Kidney (tissue), 14 donors: ENCODE measurements around the gene SDK1. TPM values are rescaled to one million over a fixed set of nuclear protein-coding genes. Genes with fewer than 3 reads are reported as not detected.

Source experiments
- DNase-seq, 5 donors: peaks; one replicate each; pipeline ENCODE4 v3.0.0-alpha.2; 2013 to 2020
- FAIRE-seq: peaks from 2 replicates; lab custom pipeline; 2012; peaks lifted over from hg19 to GRCh38; lab: Jason Lieb, UNC
- H3K27ac ChIP-seq, 2 donors: one replicate each; pipeline ENCODE4 v1.7.0; 2013; ENCODE audit warnings: low read depth in 2 of 2, low read length in 2 of 2, inconsistent platforms in 1 of 2
- H3K27me3 ChIP-seq: one replicate; pipeline ENCODE4 v1.7.1; 2013; ENCODE audit warnings: low read length, inconsistent platforms; ENCODE audit not compliant: control insufficient read depth, insufficient read depth
- H3K36me3 ChIP-seq, 3 donors: one replicate each; pipeline versions ENCODE4 v1.7.0 to v1.7.1; 2013; ENCODE audit warnings: low read length in 3 of 3, control low read depth in 1 of 3, inconsistent platforms in 1 of 3; ENCODE audit not compliant: insufficient read depth in 3 of 3, control insufficient read depth in 2 of 3
- H3K4me1 ChIP-seq, 3 donors: one replicate each; pipeline versions ENCODE4 v1.7.0 to v1.7.1; 2013; ENCODE audit warnings: low read length in 3 of 3, inconsistent platforms in 1 of 3, low read depth in 1 of 3; ENCODE audit not compliant: control insufficient read depth in 2 of 3, insufficient read depth in 2 of 3
- H3K4me3 ChIP-seq, 3 donors: one replicate each; pipeline versions ENCODE4 v1.7.0 to v1.8.1; 2013; ENCODE audit warnings: low read length in 3 of 3, control low read depth in 1 of 3, inconsistent platforms in 1 of 3
- H3K9ac ChIP-seq, 3 donors: one replicate each; pipeline versions ENCODE4 v1.7.0 to v1.7.1; 2013; ENCODE audit warnings: low read length in 3 of 3, control low read depth in 1 of 3, inconsistent platforms in 1 of 3
- H3K9me3 ChIP-seq, 3 donors: one replicate each; pipeline versions ENCODE4 v1.7.0 to v1.7.1; 2013; ENCODE audit warnings: low read length in 3 of 3, control low read depth in 1 of 3, inconsistent platforms in 1 of 3; ENCODE audit not compliant: control insufficient read depth in 2 of 3, insufficient read depth in 1 of 3
- CTCF ChIP-seq: IDR thresholded peaks from 3 replicates; pipeline ENCODE4 v1.5.1; 2012; ENCODE audit warnings: mild to moderate bottlenecking, moderate library complexity, borderline replicate concordance; ENCODE audit not compliant: insufficient read depth; ENCODE audit errors: extremely low read depth
- intact Hi-C: fragments of 100-400 bp; cut with DNase I; formaldehyde crosslinking; loops from one replicate; pipeline ENCODE4 v1.11.1; 2022
- polyA plus RNA-seq: library from polyadenylated mRNA; stranded (reverse); fragments of 350-450 nt; fragmentation: Illumina TruSeq; extraction: RNeasy Lipid Tissue Mini Kit (QIAGEN cat#74804); gene quantifications from one replicate; pipeline ENCODE4 v1.2.3, GENCODE V29; 2014; ENCODE audit warnings: low read depth, low replicate concordance; ENCODE audit not compliant: insufficient read depth
- total RNA-seq: library from RNA; stranded (reverse); fragmentation: NEBNext Ultra II Directional; extraction: Animal tissue kit (Norgen Biotek cat#: 25700); gene quantifications from one replicate; pipeline ENCODE4 v1.2.1, GENCODE V29; 2021
- donor health status: control.
- donor health status: control.
- donor health status: control.
- donor health status: control.
- donor health status: control.
- donor health status: DM: yes; HTN: yes; CAD: no.
- donor health status: Normal renal cell carcinoma (clear cell type).

Gene SDK1
- total and polyA plus RNA-seq, 2 donors from 2014 or later = 2.0 to 38.3 TPM

DNA sequence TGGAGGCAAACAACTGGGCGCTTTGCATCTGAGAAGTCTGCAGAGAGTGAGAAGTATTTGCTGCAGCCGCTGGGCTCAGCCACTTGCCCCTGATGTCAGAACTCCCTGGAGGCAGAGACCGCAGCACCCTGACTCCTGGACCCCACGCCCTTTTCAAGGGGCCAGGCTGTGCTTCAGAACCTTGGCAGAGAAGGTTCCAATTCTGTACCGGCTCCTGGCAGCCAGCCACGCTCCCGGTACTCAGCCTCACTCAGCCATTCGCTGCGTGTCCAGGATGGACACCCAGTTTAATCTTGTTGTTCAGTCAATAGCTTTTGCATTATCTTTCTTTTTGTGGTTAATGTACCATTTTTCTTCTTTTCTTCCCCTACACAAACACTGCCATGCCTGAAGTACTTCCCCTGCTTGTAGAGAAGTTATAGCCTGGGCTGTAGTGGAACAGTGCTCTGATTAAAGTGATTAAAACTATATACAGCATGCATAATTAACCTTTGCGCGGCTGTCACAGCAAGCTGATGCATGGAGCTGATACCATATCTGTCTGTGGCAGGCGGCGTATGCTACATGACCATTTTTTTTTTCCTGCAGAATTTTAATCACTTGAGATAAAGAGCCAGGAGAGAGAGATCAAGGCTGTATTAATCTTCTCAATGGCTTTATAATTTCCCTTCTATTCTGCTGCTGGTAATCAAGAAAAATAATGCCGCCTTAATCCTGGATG is 578.5 kb downstream of the SDK1 start:
- Histone ChIP-seq H3K4me1 (no peaks in the 10 kb centered on the region), H3K36me3 (no peaks in the 10 kb centered on the region), H3K4me3 (no peak overlapping the region), H3K27ac (no peak overlapping the region), H3K9me3 (no peaks in the 10 kb centered on the region), H3K9ac (no peak overlapping the region), H3K27me3 (no peaks in the 10 kb centered on the region)
- TF ChIP-seq CTCF = no peak
- DNase-seq = peak in 1 of 5 donors; percentile 12
- no peak for FAIRE-seq
- intact Hi-C loops = no loop called here

DNA sequence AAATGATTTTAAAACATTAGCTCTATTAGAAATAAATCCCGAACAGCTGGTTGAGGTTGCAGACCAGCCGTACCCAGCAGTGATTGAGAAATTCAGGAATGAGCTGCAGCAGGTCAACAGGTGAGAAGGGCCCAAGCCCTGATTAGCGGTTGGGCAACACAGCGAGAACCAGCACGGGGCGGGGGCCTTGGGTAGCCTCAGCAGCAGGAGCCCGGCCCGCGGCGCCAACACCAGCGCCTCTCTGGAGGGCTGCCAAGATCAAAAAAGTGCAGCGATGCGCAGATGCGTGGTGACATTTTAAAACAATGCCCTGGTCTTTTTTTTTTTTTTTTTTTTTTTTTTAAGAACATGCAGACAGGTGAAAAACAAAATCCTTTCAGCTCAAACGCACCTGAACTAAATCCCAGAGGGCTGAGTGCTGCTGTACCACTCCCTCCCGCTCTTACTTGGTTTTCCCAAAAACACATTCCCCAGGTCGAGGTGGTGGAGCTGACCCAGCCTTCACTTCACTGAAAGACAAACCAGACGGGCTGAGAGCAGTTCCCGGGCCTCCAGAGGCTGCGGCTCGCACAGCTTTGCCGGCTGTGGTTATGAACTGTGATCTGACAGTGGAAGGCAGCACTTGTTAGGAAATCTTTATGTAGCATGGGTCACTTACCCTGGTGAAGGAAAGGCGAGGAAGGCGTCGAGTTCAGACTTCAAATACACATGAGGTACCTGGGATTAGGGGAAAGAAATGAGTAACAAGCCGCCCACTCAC is 579.4 kb downstream of the SDK1 start:
- TF ChIP-seq CTCF = no peak
- no peaks in the 10 kb centered on the region for H3K9me3 ChIP-seq
- H3K36me3 ChIP-seq = no peaks in the 10 kb centered on the region
- H3K9ac ChIP-seq = no peak overlapping the region
- H3K27me3 ChIP-seq = no peaks in the 10 kb centered on the region
- FAIRE-seq = no peak
- intact Hi-C loops = no loop called here
- H3K27ac ChIP-seq = no peak overlapping the region
- H3K4me1 ChIP-seq = no peaks in the 10 kb centered on the region
- H3K4me3 ChIP-seq = no peak overlapping the region
- peak; percentile 37 to 84 (median 41) for DNase-seq

DNA sequence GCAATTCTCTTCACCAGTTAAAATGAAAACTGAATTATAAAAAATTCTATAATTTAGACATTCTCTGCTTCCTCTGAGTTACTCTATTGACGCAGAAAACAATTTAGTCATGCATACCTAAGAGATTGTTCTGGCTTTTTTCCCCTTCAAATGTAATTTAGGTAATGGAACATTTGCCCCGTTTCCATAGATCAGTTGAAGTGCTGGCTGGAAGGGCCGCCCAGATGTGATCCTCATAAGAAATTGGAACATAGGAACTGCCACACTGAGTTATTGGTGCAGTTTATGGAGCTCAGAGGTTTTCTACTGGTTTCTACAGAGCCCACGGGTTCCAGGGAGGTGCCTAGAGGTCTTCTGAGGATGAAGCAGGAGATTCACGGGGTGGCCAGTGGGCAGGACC is 581.7 kb downstream of the SDK1 start:
- intact Hi-C loops = no loop called here
- Histone ChIP-seq H3K36me3 (no peaks in the 10 kb centered on the region), H3K27me3 (no peaks in the 10 kb centered on the region), H3K4me3 (no peak overlapping the region), H3K27ac (no peak overlapping the region), H3K9ac (no peak overlapping the region), H3K4me1 (no peaks in the 10 kb centered on the region), H3K9me3 (no peaks in the 10 kb centered on the region)
- no peak for TF ChIP-seq CTCF
- DNase-seq (no peak), FAIRE-seq (no peak)
